GM23248 (cell line): ENCODE measurements around the gene SENP1.

Experiments
- EZH2 ChIP-seq: fragments of 200-600 bp; sonication (generic); IDR thresholded peaks from 2 replicates; pipeline ENCODE4 v1.6.1; 2018; ENCODE audit warnings: antibody characterized with exemption, mild to moderate bottlenecking; ENCODE audit not compliant: insufficient read depth, poor library complexity, severe bottlenecking
- EZH2phosphoT487 ChIP-seq: fragments of 200-600 bp; sonication (generic); IDR thresholded peaks from 2 replicates; pipeline ENCODE4 v1.6.1; 2018; ENCODE audit warnings: antibody characterized with exemption, moderate library complexity, mild to moderate bottlenecking, low read depth; ENCODE audit not compliant: insufficient read depth

- no peak for TF ChIP-seq EZH2
- no peak for TF ChIP-seq EZH2phosphoT487
These were observed 485 bp downstream of the SENP1 start for GRCh38 chr12:48105321-48105866.
